Esophagus squamous epithelium (tissue), 4 donors: ENCODE results near the gene RAPGEF1.

Experiments
- CTCF ChIP-seq, 6 experiments: fragments of 450-650 bp in 4 of 6; fragments of 200-600 bp in 2 of 6; sonication (generic) in 2 of 6; IDR thresholded peaks; one replicate each; pipeline ENCODE4 v1.5.1; 2016 to 2019; ENCODE audit warnings: antibody characterized with exemption in 6 of 6, mild to moderate bottlenecking in 4 of 6, moderate library complexity in 4 of 6
- POLR2A ChIP-seq, 4 donors: fragments of 450-650 bp; IDR thresholded peaks; one replicate each; pipeline ENCODE4 v1.6.1; 2017; ENCODE audit warnings: antibody characterized with exemption in 4 of 4, mild to moderate bottlenecking in 4 of 4, moderate library complexity in 3 of 4

GRCh38 chr9:131727184-131727759 is 12.6 kb downstream of the RAPGEF1 start:
- TF ChIP-seq CTCF (IDR thresholded peaks at IDR 0.05) (no peak), POLR2A (IDR thresholded peaks at IDR 0.05) (no peak)
